Measurements from ENCODE around the gene PRSS2. TPM values are rescaled to one million over a fixed set of nuclear protein-coding genes. Genes with fewer than 3 reads are reported as not detected.

PRSS2 gene
- total and polyA plus RNA-seq, 2 donors (not counting 1 experiment from before 2014, with no cell fraction given) = not detected

DNA sequence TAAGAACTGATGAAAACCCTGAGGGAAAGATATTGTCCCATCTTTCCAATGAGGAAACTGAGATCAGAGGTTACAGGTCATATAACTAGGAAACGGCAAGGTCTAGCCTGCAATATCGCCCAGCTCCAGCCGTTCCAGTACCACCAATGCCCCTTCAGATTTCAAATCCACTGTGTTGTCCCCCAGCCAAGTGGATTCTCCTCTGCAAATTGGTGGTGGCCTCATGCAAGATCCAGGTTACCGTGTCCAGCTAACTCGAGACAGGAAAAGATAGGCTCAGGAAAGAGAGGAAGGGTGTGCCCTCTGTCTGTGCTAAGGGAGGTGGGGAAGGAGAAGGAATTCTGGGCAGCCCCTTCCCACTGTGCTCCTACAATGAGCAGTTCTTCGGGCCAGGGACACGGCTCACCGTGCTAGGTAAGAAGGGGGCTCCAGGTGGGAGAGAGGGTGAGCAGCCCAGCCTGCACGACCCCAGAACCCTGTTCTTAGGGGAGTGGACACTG lies 25.3 kb downstream of the PRSS2 start:
- H3K4me1 ChIP-seq (ENCODE audit: control insufficient read depth, extremely low read depth, insufficient read depth, low read length) = no peaks in the 10 kb centered on the region
- TF ChIP-seq EZH2 (IDR thresholded peaks at IDR 0.05; ENCODE audit: low read length, missing control alignments) = peak; percentile 56
- TF ChIP-seq, protein P1, sequence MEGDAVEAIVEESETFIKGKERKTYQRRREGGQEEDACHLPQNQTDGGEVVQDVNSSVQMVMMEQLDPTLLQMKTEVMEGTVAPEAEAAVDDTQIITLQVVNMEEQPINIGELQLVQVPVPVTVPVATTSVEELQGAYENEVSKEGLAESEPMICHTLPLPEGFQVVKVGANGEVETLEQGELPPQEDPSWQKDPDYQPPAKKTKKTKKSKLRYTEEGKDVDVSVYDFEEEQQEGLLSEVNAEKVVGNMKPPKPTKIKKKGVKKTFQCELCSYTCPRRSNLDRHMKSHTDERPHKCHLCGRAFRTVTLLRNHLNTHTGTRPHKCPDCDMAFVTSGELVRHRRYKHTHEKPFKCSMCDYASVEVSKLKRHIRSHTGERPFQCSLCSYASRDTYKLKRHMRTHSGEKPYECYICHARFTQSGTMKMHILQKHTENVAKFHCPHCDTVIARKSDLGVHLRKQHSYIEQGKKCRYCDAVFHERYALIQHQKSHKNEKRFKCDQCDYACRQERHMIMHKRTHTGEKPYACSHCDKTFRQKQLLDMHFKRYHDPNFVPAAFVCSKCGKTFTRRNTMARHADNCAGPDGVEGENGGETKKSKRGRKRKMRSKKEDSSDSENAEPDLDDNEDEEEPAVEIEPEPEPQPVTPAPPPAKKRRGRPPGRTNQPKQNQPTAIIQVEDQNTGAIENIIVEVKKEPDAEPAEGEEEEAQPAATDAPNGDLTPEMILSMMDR (conservative IDR thresholded peaks at IDR 0.05 in 1 of 2, IDR thresholded peaks at IDR 0.05 in 1 of 2; ENCODE audit: low read depth in 1 of 2, low read length in 2 of 2) = no peak
- H3K4me3 ChIP-seq (replicated peaks in 1 of 4; ENCODE audit: control extremely low read depth in 1 of 4, insufficient read depth in 1 of 4, low read depth in 3 of 4, low read length in 4 of 4) = peak overlapping the region in 1 of 4 experiments; percentile 53
- DNase-seq (ENCODE audit: low read depth in 2 of 2) = no peak
- no peaks in the 10 kb centered on the region for H3K9me3 ChIP-seq (ENCODE audit: control insufficient read depth, insufficient read depth, low read depth, low read length)
- no peak overlapping the region for H3K27ac ChIP-seq (ENCODE audit: insufficient read depth, low read length)
- peaks cover 47% of the 10 kb centered on the region for H3K27me3 ChIP-seq (ENCODE audit: control insufficient read depth, insufficient read depth, low read length)
- H3K79me2 ChIP-seq (ENCODE audit: control insufficient read depth, insufficient read depth, low read length) = no peaks in the 10 kb centered on the region
- H3K36me3 ChIP-seq (ENCODE audit: control insufficient read depth, insufficient read depth, low read length) = no peaks in the 10 kb centered on the region
- no peaks in the 10 kb centered on the region for H4K20me1 ChIP-seq (ENCODE audit: control insufficient read depth, extremely low read depth, insufficient read depth, low read length)
- H3K4me2 ChIP-seq (ENCODE audit: extremely low read depth, insufficient read depth, low read length) = no peak overlapping the region
- H3K9ac ChIP-seq (ENCODE audit: insufficient read depth, low read length) = no peak overlapping the region
- H2AFZ ChIP-seq (ENCODE audit: low read length) = no peak overlapping the region

DNA sequence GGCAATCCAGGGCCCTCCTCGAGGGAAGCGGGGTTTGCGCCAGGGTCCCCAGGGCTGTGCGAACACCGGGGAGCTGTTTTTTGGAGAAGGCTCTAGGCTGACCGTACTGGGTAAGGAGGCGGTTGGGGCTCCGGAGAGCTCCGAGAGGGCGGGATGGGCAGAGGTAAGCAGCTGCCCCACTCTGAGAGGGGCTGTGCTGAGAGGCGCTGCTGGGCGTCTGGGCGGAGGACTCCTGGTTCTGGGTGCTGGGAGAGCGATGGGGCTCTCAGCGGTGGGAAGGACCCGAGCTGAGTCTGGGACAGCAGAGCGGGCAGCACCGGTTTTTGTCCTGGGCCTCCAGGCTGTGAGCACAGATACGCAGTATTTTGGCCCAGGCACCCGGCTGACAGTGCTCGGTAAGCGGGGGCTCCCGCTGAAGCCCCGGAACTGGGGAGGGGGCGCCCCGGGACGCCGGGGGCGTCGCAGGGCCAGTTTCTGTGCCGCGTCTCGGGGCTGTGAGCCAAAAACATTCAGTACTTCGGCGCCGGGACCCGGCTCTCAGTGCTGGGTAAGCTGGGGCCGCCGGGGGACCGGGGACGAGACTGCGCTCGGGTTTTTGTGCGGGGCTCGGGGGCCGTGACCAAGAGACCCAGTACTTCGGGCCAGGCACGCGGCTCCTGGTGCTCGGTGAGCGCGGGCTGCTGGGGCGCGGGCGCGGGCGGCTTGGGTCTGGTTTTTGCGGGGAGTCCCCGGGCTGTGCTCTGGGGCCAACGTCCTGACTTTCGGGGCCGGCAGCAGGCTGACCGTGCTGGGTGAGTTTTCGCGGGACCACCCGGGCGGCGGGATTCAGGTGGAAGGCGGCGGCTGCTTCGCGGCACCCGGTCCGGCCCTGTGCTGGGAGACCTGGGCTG lies 26.0 kb downstream of the PRSS2 start:
- no peaks in the 10 kb centered on the region for H3K36me3 ChIP-seq (ENCODE audit: control insufficient read depth, insufficient read depth, low read length)
- H3K79me2 ChIP-seq (ENCODE audit: control insufficient read depth, insufficient read depth, low read length) = no peaks in the 10 kb centered on the region
- no peaks in the 10 kb centered on the region for H3K4me1 ChIP-seq (ENCODE audit: control insufficient read depth, extremely low read depth, insufficient read depth, low read length)
- H4K20me1 ChIP-seq (ENCODE audit: control insufficient read depth, extremely low read depth, insufficient read depth, low read length) = no peaks in the 10 kb centered on the region
- no peaks in the 10 kb centered on the region for H3K9me3 ChIP-seq (ENCODE audit: control insufficient read depth, insufficient read depth, low read depth, low read length)
- no peak overlapping the region for H2AFZ ChIP-seq (ENCODE audit: low read length)
- no peak overlapping the region for H3K9ac ChIP-seq (ENCODE audit: insufficient read depth, low read length)
- TF ChIP-seq, protein P1 (conservative IDR thresholded peaks at IDR 0.05 in 1 of 2, IDR thresholded peaks at IDR 0.05 in 1 of 2; ENCODE audit: low read depth in 1 of 2, low read length in 2 of 2) = no peak
- TF ChIP-seq EZH2 (IDR thresholded peaks at IDR 0.05; ENCODE audit: low read length, missing control alignments) = no peak
- H3K27ac ChIP-seq (ENCODE audit: insufficient read depth, low read length) = no peak overlapping the region
- peaks cover 47% of the 10 kb centered on the region for H3K27me3 ChIP-seq (ENCODE audit: control insufficient read depth, insufficient read depth, low read length)
- peak in 1 of 2 donors; percentile 17 for DNase-seq (ENCODE audit: low read depth in 2 of 2)
- H3K4me2 ChIP-seq (ENCODE audit: extremely low read depth, insufficient read depth, low read length) = peak overlapping the region; percentile 8
- H3K4me3 ChIP-seq (replicated peaks in 1 of 4; ENCODE audit: control extremely low read depth in 1 of 4, insufficient read depth in 1 of 4, low read depth in 3 of 4, low read length in 4 of 4) = peak overlapping the region in 2 of 4 experiments; percentile 17 to 53
